K562 (cell line): ENCODE data around the gene SCYL1. TPM values are rescaled to one million over a fixed set of nuclear protein-coding genes. Genes with fewer than 3 reads are reported as not detected.
A peak's percentile ranks its signal among the peaks of the same experiment; 100 is the strongest.

Experiments used
- BHLHE40 ChIP-seq: IDR thresholded peaks from 2 replicates; pipeline ENCODE4 v1.6.1; 2011; ENCODE audit warnings: low read length, improper control_type of control experiment
- GABPB2 ChIP-seq: fragments of 250-450 bp; sonication (Bioruptor Pico); conservative IDR thresholded peaks from 2 replicates; pipeline ENCODE4 v1.5.1; 2021; ENCODE audit warnings: mild to moderate bottlenecking
- MBD2 ChIP-seq: sonication (generic); IDR thresholded peaks from 2 replicates; pipeline ENCODE4 v1.6.1; 2016; ENCODE audit warnings: low read depth, borderline replicate concordance
- PURB ChIP-seq: sonication (generic); formaldehyde crosslinking; IDR thresholded peaks from 2 replicates; pipeline ENCODE4 v1.9.0; 2021; ENCODE audit warnings: low read depth, mild to moderate bottlenecking, missing genetic modification reagents
- RBBP5 ChIP-seq: fragments of 200-600 bp; sonication (generic); IDR thresholded peaks from 2 replicates; pipeline ENCODE4 v1.6.1; 2012; ENCODE audit warnings: borderline replicate concordance, mild to moderate bottlenecking, low read length, control low read depth, inconsistent platforms; ENCODE audit not compliant: insufficient read depth, poor library complexity, severe bottlenecking
- TARDBP ChIP-seq: fragments of 450-650 bp; IDR thresholded peaks from 2 replicates; pipeline ENCODE4 v1.6.1; 2016
- ZNF232 ChIP-seq: sonication (generic); formaldehyde crosslinking; IDR thresholded peaks from 2 replicates; pipeline ENCODE4 v1.8.0; 2022; ENCODE audit warnings: mild to moderate bottlenecking, missing genetic modification reagents
- ZNF324 ChIP-seq: fragments of 250-450 bp; sonication (Bioruptor Pico); IDR thresholded peaks from 2 replicates; pipeline ENCODE4 v1.4.0; 2020; ENCODE audit warnings: mild to moderate bottlenecking
- polyA plus RNA-seq, 8 experiments: library from polyadenylated mRNA; depleted of rRNA in 4 of 8; stranded (reverse) in 5 of 8; unstranded in 3 of 8; fragments of >200 nt; fragmentation: Nextera tagmentation in 2 of 8; fragmentation: Illumina TruSeq in 1 of 8; extraction: Ambion mirVana in 2 of 8; extraction: Trizol in 1 of 8; gene quantifications; 2 replicates each; pipeline versions ENCODE4 v1.2.1 to v1.2.3, GENCODE V29; 2011 to 2014; ENCODE audit warnings: inconsistent platforms in 1 of 8, missing spikeins in 1 of 8
- total RNA-seq, 7 experiments: library from RNA; depleted of rRNA in 6 of 7; stranded (reverse); fragments of >200 nt in 6 of 7; fragmentation: Illumina TruSeq in 2 of 7; extraction: Trizol in 2 of 7; gene quantifications; 2 replicates each; pipeline versions ENCODE4 v1.2.1 to v1.2.3, GENCODE V29; 2011 to 2021; ENCODE audit warnings: low replicate concordance in 1 of 7
- TF ChIP-seq, protein P1 (sequence below): sonication (generic); formaldehyde crosslinking; IDR thresholded peaks from 2 replicates; pipeline ENCODE4 v1.8.1; 2023; ENCODE audit warnings: mild to moderate bottlenecking, missing genetic modification reagents
- TF ChIP-seq, protein P2 (sequence below): IDR thresholded peaks from 2 replicates; pipeline ENCODE4 v1.6.1; 2014; ENCODE audit warnings: antibody characterized with exemption
- TF ChIP-seq, protein P3 (sequence below): fragments of 250-450 bp; sonication (Bioruptor Pico); IDR thresholded peaks from 2 replicates; pipeline ENCODE4 v1.4.0; 2020
- TF ChIP-seq, protein P4 (sequence below), 3 experiments: fragments of 200-800 bp in 1 of 3; fragments of 250-450 bp in 1 of 3; fragments of 450-650 bp in 1 of 3; sonication (Bioruptor Pico) in 1 of 3; sonication (Bioruptor generic) in 1 of 3; formaldehyde crosslinking in 1 of 3; IDR thresholded peaks; 2 replicates each; pipeline versions ENCODE4 v1.6.1 to v1.8.0; 2016 to 2022; ENCODE audit warnings: mild to moderate bottlenecking in 2 of 3, missing genetic modification characterization in 2 of 3, missing compliant biosample characterization in 1 of 3, moderate library complexity in 1 of 3
- TF ChIP-seq, protein P5 (sequence below): sonication (generic); formaldehyde crosslinking; IDR thresholded peaks from 2 replicates; pipeline ENCODE4 v1.8.0; 2022; ENCODE audit warnings: mild to moderate bottlenecking, missing genetic modification reagents

The SCYL1 gene
- total and polyA plus RNA-seq, 9 of the 15 experiments (the other 6 are each of a cell fraction or from before 2014, with no cell fraction given) = 1.9 to 145 (median 57.6) TPM

DNA sequence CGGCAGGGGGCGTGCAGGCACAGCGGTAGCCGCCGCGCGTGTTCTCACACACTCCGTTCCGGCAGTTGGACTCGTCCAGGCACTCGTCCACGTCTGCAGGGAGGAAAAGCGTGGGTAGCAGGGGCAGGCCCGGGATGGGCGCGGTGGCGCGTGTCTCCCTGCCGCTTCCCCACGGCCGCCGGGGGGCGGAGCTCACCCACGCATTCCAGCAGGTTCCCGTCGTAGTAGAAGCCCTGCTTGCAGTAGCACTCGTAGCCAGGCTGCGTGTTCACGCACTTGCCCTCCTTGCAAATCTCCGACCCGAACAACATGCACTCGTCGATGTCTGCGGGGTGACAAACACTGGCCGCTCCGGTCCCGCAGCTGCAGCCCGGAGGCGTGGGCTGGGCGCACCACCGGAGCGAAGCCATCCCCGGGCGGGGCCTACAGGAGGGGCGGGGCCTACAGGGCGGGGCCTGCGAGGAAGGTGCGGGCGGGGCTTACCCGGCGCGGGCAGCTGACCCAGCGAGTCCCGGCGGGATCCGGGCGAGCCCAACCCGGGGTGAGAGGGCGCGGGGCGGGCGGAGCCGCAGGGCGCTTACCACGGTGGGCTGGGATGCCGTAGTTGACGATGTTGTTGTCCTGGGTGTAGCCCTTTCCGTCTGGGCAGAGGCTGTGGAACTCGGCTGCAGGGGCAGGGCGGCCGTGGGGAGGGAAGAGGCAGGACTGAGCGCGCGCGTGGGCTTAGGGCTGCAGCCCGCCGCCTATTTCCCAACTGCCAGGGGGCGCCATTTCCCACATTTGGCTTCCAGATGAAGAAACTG lies 15.6 kb downstream of the SCYL1 start (continued):
- TF ChIP-seq, protein P1, sequence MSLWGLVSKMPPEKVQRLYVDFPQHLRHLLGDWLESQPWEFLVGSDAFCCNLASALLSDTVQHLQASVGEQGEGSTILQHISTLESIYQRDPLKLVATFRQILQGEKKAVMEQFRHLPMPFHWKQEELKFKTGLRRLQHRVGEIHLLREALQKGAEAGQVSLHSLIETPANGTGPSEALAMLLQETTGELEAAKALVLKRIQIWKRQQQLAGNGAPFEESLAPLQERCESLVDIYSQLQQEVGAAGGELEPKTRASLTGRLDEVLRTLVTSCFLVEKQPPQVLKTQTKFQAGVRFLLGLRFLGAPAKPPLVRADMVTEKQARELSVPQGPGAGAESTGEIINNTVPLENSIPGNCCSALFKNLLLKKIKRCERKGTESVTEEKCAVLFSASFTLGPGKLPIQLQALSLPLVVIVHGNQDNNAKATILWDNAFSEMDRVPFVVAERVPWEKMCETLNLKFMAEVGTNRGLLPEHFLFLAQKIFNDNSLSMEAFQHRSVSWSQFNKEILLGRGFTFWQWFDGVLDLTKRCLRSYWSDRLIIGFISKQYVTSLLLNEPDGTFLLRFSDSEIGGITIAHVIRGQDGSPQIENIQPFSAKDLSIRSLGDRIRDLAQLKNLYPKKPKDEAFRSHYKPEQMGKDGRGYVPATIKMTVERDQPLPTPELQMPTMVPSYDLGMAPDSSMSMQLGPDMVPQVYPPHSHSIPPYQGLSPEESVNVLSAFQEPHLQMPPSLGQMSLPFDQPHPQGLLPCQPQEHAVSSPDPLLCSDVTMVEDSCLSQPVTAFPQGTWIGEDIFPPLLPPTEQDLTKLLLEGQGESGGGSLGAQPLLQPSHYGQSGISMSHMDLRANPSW (CRISPR knock-in tag) = no peak
- TF ChIP-seq, protein P2, sequence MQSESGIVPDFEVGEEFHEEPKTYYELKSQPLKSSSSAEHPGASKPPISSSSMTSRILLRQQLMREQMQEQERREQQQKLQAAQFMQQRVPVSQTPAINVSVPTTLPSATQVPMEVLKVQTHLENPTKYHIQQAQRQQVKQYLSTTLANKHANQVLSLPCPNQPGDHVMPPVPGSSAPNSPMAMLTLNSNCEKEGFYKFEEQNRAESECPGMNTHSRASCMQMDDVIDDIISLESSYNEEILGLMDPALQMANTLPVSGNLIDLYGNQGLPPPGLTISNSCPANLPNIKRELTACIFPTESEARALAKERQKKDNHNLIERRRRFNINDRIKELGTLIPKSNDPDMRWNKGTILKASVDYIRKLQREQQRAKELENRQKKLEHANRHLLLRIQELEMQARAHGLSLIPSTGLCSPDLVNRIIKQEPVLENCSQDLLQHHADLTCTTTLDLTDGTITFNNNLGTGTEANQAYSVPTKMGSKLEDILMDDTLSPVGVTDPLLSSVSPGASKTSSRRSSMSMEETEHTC = peak; percentile 9
- TF ChIP-seq, protein P3, sequence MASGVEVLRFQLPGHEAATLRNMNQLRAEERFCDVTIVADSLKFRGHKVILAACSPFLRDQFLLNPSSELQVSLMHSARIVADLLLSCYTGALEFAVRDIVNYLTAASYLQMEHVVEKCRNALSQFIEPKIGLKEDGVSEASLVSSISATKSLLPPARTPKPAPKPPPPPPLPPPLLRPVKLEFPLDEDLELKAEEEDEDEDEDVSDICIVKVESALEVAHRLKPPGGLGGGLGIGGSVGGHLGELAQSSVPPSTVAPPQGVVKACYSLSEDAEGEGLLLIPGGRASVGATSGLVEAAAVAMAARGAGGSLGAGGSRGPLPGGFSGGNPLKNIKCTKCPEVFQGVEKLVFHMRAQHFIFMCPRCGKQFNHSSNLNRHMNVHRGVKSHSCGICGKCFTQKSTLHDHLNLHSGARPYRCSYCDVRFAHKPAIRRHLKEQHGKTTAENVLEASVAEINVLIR (CRISPR knock-in tag) = no peak
- TF ChIP-seq RBBP5 (peak; percentile 37), ZNF232 (CRISPR knock-in tag) (0 out of 2 replicates have a peak, but pooled peaks have one; percentile 25), TARDBP (0 out of 2 replicates have a peak, but pooled peaks have one; percentile 40), BHLHE40 (no peak), GABPB2 (CRISPR knock-in tag) (no peak), MBD2 (no peak; the same call in 1 of the 2 replicates), PURB (CRISPR knock-in tag) (no peak), ZNF324 (CRISPR knock-in tag) (no peak)
- TF ChIP-seq, protein P4, sequence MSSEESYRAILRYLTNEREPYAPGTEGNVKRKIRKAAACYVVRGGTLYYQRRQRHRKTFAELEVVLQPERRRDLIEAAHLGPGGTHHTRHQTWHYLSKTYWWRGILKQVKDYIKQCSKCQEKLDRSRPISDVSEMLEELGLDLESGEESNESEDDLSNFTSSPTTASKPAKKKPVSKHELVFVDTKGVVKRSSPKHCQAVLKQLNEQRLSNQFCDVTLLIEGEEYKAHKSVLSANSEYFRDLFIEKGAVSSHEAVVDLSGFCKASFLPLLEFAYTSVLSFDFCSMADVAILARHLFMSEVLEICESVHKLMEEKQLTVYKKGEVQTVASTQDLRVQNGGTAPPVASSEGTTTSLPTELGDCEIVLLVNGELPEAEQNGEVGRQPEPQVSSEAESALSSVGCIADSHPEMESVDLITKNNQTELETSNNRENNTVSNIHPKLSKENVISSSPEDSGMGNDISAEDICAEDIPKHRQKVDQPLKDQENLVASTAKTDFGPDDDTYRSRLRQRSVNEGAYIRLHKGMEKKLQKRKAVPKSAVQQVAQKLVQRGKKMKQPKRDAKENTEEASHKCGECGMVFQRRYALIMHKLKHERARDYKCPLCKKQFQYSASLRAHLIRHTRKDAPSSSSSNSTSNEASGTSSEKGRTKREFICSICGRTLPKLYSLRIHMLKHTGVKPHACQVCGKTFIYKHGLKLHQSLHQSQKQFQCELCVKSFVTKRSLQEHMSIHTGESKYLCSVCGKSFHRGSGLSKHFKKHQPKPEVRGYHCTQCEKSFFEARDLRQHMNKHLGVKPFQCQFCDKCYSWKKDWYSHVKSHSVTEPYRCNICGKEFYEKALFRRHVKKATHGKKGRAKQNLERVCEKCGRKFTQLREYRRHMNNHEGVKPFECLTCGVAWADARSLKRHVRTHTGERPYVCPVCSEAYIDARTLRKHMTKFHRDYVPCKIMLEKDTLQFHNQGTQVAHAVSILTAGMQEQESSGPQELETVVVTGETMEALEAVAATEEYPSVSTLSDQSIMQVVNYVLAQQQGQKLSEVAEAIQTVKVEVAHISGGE (CRISPR knock-in tag; IDR thresholded peaks at IDR 0.05) = peak; percentile 38 to 96 (median 76); a peak in 5 of 6 replicates
- TF ChIP-seq, protein P5, sequence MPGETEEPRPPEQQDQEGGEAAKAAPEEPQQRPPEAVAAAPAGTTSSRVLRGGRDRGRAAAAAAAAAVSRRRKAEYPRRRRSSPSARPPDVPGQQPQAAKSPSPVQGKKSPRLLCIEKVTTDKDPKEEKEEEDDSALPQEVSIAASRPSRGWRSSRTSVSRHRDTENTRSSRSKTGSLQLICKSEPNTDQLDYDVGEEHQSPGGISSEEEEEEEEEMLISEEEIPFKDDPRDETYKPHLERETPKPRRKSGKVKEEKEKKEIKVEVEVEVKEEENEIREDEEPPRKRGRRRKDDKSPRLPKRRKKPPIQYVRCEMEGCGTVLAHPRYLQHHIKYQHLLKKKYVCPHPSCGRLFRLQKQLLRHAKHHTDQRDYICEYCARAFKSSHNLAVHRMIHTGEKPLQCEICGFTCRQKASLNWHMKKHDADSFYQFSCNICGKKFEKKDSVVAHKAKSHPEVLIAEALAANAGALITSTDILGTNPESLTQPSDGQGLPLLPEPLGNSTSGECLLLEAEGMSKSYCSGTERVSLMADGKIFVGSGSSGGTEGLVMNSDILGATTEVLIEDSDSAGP = 0 out of 2 replicates have a peak, but pooled peaks have one; percentile 27
